Type B pancreatic cell (in vitro differentiated cells): ENCODE results near the gene TMEM87B. TPM values are rescaled to one million over a fixed set of nuclear protein-coding genes. Genes with fewer than 3 reads are reported as not detected.
"Not testable (repeated sequence)": the region's sequence is repeated elsewhere in the genome, so short reads cannot be mapped to it uniquely, and the experiment has no call there.

Experiments
- DNase-seq: peaks from one replicate; pipeline ENCODE4 v3.0.0; 2021; ENCODE audit warnings: mixed read lengths; ENCODE audit not compliant: unreplicated experiment; ENCODE audit errors: extremely low spot score
- H3K27ac Mint-ChIP-seq: 2 replicates; pipeline ENCODE4 v1.8.0; 2021; ENCODE audit warnings: mild to moderate bottlenecking, mixed read lengths
- H3K27me3 Mint-ChIP-seq: 2 replicates; pipeline ENCODE4 v1.8.0; 2021; ENCODE audit warnings: mixed read lengths
- H3K36me3 Mint-ChIP-seq: 2 replicates; pipeline ENCODE4 v1.8.0; 2021; ENCODE audit warnings: mixed read lengths
- H3K4me1 Mint-ChIP-seq: one replicate; pipeline ENCODE4 v1.8.0; 2021; ENCODE audit warnings: mixed read lengths; ENCODE audit not compliant: unreplicated experiment
- H3K4me3 Mint-ChIP-seq: 2 replicates; pipeline ENCODE4 v1.8.0; 2021; ENCODE audit warnings: mild to moderate bottlenecking, mixed read lengths
- H3K9me3 Mint-ChIP-seq: 2 replicates; pipeline ENCODE4 v1.8.0; 2021; ENCODE audit warnings: mixed read lengths
- CTCF ChIP-seq: fragments of 200-600 bp; sonication (generic); conservative IDR thresholded peaks from 2 replicates; pipeline ENCODE4 v1.5.0; 2021; ENCODE audit warnings: antibody characterized with exemption, mild to moderate bottlenecking
- total RNA-seq: library from RNA; stranded (reverse); gene quantifications from 2 replicates; pipeline ENCODE4 v1.2.1, GENCODE V29; 2021; ENCODE audit warnings: low replicate concordance

Gene TMEM87B
- total RNA-seq, 1 donor from 2014 or later = 15.5 TPM

GRCh38 chr2:112033600-112033999 lies 21.5 kb upstream of the TMEM87B start:
- peaks cover 21% of the 10 kb centered on the region for H3K4me1 Mint-ChIP-seq
- H3K9me3 Mint-ChIP-seq = peaks cover 13% of the 10 kb centered on the region
- no peak for TF ChIP-seq CTCF
- no peak for DNase-seq
- no peak overlapping the region for H3K4me3 Mint-ChIP-seq
- peaks cover 13% of the 10 kb centered on the region for H3K36me3 Mint-ChIP-seq
- H3K27ac Mint-ChIP-seq = no peak overlapping the region
- H3K27me3 Mint-ChIP-seq = no peaks in the 10 kb centered on the region

GRCh38 chr2:112034924-112035323 lies 20.1 kb upstream of the TMEM87B start:
- Mint-ChIP-seq H3K9me3 (peaks cover 5% of the 10 kb centered on the region), H3K36me3 (peaks cover 4% of the 10 kb centered on the region), H3K27ac (no peak overlapping the region), H3K27me3 (no peaks in the 10 kb centered on the region), H3K4me1 (peaks cover 19% of the 10 kb centered on the region), H3K4me3 (no peak overlapping the region)
- no peak for TF ChIP-seq CTCF
- DNase-seq = no peak

GRCh38 chr2:112035786-112036185 lies 19.3 kb upstream of the TMEM87B start:
- H3K36me3 Mint-ChIP-seq = no peaks in the 10 kb centered on the region
- H3K4me3 Mint-ChIP-seq = no peak overlapping the region
- no peak for TF ChIP-seq CTCF
- H3K27me3 Mint-ChIP-seq = no peaks in the 10 kb centered on the region
- peaks cover 4% of the 10 kb centered on the region for H3K9me3 Mint-ChIP-seq
- no peak for DNase-seq
- H3K27ac Mint-ChIP-seq = no peak overlapping the region
- H3K4me1 Mint-ChIP-seq = peaks cover 25% of the 10 kb centered on the region

- not testable (repeated sequence) for H3K4me3 Mint-ChIP-seq, H3K27me3 Mint-ChIP-seq, H3K36me3 Mint-ChIP-seq, DNase-seq, H3K9me3 Mint-ChIP-seq
- Mint-ChIP-seq H3K4me1 (peaks cover 17% of the 10 kb centered on the region), H3K27ac (peak overlapping the region; percentile 85)
Measured at GRCh38 chr2:112039556-112039955, 15.5 kb upstream of the TMEM87B start.

GRCh38 chr2:112040066-112040465 lies 15.0 kb upstream of the TMEM87B start:
- not testable (repeated sequence) for H3K36me3 Mint-ChIP-seq, H3K27me3 Mint-ChIP-seq, H3K9me3 Mint-ChIP-seq, H3K4me3 Mint-ChIP-seq, DNase-seq
- Mint-ChIP-seq H3K4me1 (peaks cover 17% of the 10 kb centered on the region), H3K27ac (peak overlapping the region; percentile 85)

GRCh38 chr2:112041460-112041859 lies 13.6 kb upstream of the TMEM87B start:
- Mint-ChIP-seq H3K4me1 (peaks cover 17% of the 10 kb centered on the region), H3K27ac (peak overlapping the region; percentile 85), H3K4me3 (peak overlapping the region; percentile 48)
- H3K9me3 Mint-ChIP-seq, H3K27me3 Mint-ChIP-seq, DNase-seq, H3K36me3 Mint-ChIP-seq: not testable (repeated sequence)

GRCh38 chr2:112045446-112046014 lies 9.5 kb upstream of the TMEM87B start:
- TF ChIP-seq CTCF = no peak
- H3K27ac Mint-ChIP-seq = no peak overlapping the region
- peaks cover 18% of the 10 kb centered on the region for H3K4me1 Mint-ChIP-seq
- H3K4me3 Mint-ChIP-seq = no peak overlapping the region
- no peak for DNase-seq
- peaks cover 4% of the 10 kb centered on the region for H3K9me3 Mint-ChIP-seq
- no peaks in the 10 kb centered on the region for H3K27me3 Mint-ChIP-seq
- H3K36me3 Mint-ChIP-seq = peaks cover 3% of the 10 kb centered on the region
